Measurements from ENCODE around the gene MBLAC2. TPM values are rescaled to one million over a fixed set of nuclear protein-coding genes. Genes with fewer than 3 reads are reported as not detected.

Gene MBLAC2
- total and polyA plus RNA-seq, 2 experiments from 2014 or later, result 4.3 to 8.1 TPM

- TF ChIP-seq ZNF462 (CRISPR knock-in tag; IDR thresholded peaks at IDR 0.05) (no peak), POLR2AphosphoS5 (IDR thresholded peaks at IDR 0.05; ENCODE audit: low read depth) (no peak), EZH2phosphoT487 (IDR thresholded peaks at IDR 0.05; ENCODE audit: unreplicated experiment) (no peak), STAT1 (IDR thresholded peaks at IDR 0.05; ENCODE audit: unreplicated experiment) (no peak), NANOG (IDR thresholded peaks at IDR 0.05; ENCODE audit: borderline replicate concordance) (no peak), CREB1 (CRISPR knock-in tag; IDR thresholded peaks at IDR 0.05; ENCODE audit: low read depth) (no peak), ZNF331 (CRISPR knock-in tag; IDR thresholded peaks at IDR 0.05; ENCODE audit: low read depth) (no peak), ZNF114 (CRISPR knock-in tag; IDR thresholded peaks at IDR 0.05) (no peak)
- TF ChIP-seq, protein P1, sequence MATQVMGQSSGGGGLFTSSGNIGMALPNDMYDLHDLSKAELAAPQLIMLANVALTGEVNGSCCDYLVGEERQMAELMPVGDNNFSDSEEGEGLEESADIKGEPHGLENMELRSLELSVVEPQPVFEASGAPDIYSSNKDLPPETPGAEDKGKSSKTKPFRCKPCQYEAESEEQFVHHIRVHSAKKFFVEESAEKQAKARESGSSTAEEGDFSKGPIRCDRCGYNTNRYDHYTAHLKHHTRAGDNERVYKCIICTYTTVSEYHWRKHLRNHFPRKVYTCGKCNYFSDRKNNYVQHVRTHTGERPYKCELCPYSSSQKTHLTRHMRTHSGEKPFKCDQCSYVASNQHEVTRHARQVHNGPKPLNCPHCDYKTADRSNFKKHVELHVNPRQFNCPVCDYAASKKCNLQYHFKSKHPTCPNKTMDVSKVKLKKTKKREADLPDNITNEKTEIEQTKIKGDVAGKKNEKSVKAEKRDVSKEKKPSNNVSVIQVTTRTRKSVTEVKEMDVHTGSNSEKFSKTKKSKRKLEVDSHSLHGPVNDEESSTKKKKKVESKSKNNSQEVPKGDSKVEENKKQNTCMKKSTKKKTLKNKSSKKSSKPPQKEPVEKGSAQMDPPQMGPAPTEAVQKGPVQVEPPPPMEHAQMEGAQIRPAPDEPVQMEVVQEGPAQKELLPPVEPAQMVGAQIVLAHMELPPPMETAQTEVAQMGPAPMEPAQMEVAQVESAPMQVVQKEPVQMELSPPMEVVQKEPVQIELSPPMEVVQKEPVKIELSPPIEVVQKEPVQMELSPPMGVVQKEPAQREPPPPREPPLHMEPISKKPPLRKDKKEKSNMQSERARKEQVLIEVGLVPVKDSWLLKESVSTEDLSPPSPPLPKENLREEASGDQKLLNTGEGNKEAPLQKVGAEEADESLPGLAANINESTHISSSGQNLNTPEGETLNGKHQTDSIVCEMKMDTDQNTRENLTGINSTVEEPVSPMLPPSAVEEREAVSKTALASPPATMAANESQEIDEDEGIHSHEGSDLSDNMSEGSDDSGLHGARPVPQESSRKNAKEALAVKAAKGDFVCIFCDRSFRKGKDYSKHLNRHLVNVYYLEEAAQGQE (IDR thresholded peaks at IDR 0.05; ENCODE audit: unreplicated experiment), result no peak
These were observed 64.3 kb downstream of the MBLAC2 start (continued) for GRCh38 chr5:90410178-90410762.

All from GM23338 (cell line).